Fibroblast of lung (primary cell): ENCODE results near the gene SAMD11. TPM values are rescaled to one million over a fixed set of nuclear protein-coding genes. Genes with fewer than 3 reads are reported as not detected.
"Not testable (repeated sequence)": the region's sequence is repeated elsewhere in the genome, so short reads cannot be mapped to it uniquely, and the experiment has no call there.

Source experiments
- DNase-seq, 2 donors: peaks; one replicate each; pipeline versions ENCODE4 v3.0.0 to v3.0.0-alpha.2; 2010; ENCODE audit warnings: low read depth in 2 of 2
- H2AFZ ChIP-seq: 2 replicates; pipeline ENCODE4 v1.5.1; 2012; ENCODE audit warnings: low read length, control low read depth, inconsistent platforms
- H3K27ac ChIP-seq: 2 replicates; pipeline ENCODE4 v1.5.1; 2011; ENCODE audit warnings: low read length, control low read depth; ENCODE audit not compliant: insufficient read depth
- H3K27me3 ChIP-seq: 2 replicates; pipeline ENCODE4 v1.5.1; 2011; ENCODE audit warnings: mild to moderate bottlenecking, low read length; ENCODE audit not compliant: control insufficient read depth, insufficient read depth
- H3K36me3 ChIP-seq: 2 replicates; pipeline ENCODE4 v1.5.1; 2011; ENCODE audit warnings: low read length; ENCODE audit not compliant: control insufficient read depth, insufficient read depth
- H3K4me1 ChIP-seq: 2 replicates; pipeline ENCODE4 v1.5.1; 2011; ENCODE audit warnings: low read length; ENCODE audit not compliant: control insufficient read depth, insufficient read depth; ENCODE audit errors: extremely low read depth
- H3K4me2 ChIP-seq: 2 replicates; pipeline ENCODE4 v1.5.1; 2011; ENCODE audit warnings: low read length, control low read depth; ENCODE audit not compliant: insufficient read depth; ENCODE audit errors: extremely low read depth
- H3K4me3 ChIP-seq, 4 experiments: fragments of 200-600 bp in 1 of 4; sonication (generic) in 1 of 4; replicated peaks in 1 of 4; 2 replicates each; pipeline ENCODE4 v1.5.1; 2011 to 2016; ENCODE audit warnings: low read length in 4 of 4, low read depth in 3 of 4, mild to moderate bottlenecking in 3 of 4, control low read depth in 2 of 4, inconsistent platforms in 1 of 4, mixed read lengths in 1 of 4; ENCODE audit not compliant: insufficient read depth in 1 of 4; ENCODE audit errors: control extremely low read depth in 1 of 4
- H3K79me2 ChIP-seq: 2 replicates; pipeline ENCODE4 v1.5.1; 2012; ENCODE audit warnings: mild to moderate bottlenecking, low read length, inconsistent platforms; ENCODE audit not compliant: control insufficient read depth, insufficient read depth
- H3K9ac ChIP-seq: 2 replicates; pipeline ENCODE4 v1.5.1; 2011; ENCODE audit warnings: mild to moderate bottlenecking, low read length, control low read depth; ENCODE audit not compliant: insufficient read depth
- H3K9me3 ChIP-seq: 2 replicates; pipeline ENCODE4 v1.5.1; 2012; ENCODE audit warnings: low read depth, low read length; ENCODE audit not compliant: control insufficient read depth, insufficient read depth
- H4K20me1 ChIP-seq: 2 replicates; pipeline ENCODE4 v1.5.1; 2011; ENCODE audit warnings: low read length; ENCODE audit not compliant: control insufficient read depth, insufficient read depth; ENCODE audit errors: extremely low read depth
- EZH2 ChIP-seq: IDR thresholded peaks from 2 replicates; pipeline ENCODE4 v1.5.1; 2012; ENCODE audit warnings: low read length, control low read depth, mild to moderate bottlenecking; ENCODE audit errors: missing control alignments
- polyA plus RNA-seq, 2 donors: library from polyadenylated mRNA; depleted of rRNA in 1 of 2; stranded (reverse) in 1 of 2; unstranded in 1 of 2; fragments of >200 nt; gene quantifications; 2 replicates each; pipeline ENCODE4 v1.2.1, GENCODE V29; 2011 to 2012; ENCODE audit warnings: missing spikeins in 1 of 2
- total RNA-seq: library from RNA; depleted of rRNA; stranded (reverse); fragments of >200 nt; gene quantifications from 2 replicates; pipeline ENCODE4 v1.2.1, GENCODE V29; 2014
- TF ChIP-seq, protein P1 (sequence below), 2 donors: IDR thresholded peaks in 1 of 2; conservative IDR thresholded peaks in 1 of 2; 1 replicate in 1 of 2; 2 replicates in 1 of 2; pipeline ENCODE4 v1.5.1; 2011 to 2012; ENCODE audit warnings: low read length in 2 of 2, control low read depth in 1 of 2, inconsistent platforms in 1 of 2, low read depth in 1 of 2, mild to moderate bottlenecking in 1 of 2

The SAMD11 gene
- total and polyA plus RNA-seq, 2 donors (not counting 1 experiment from before 2014, with no cell fraction given): 0.40 to 3.8 TPM

GRCh38 chr1:945688-946556 is 22.2 kb downstream of the SAMD11 start:
- Histone ChIP-seq H3K4me3 (no peak overlapping the region), H3K4me2 (no peak overlapping the region), H4K20me1 (no peaks in the 10 kb centered on the region), H3K27ac (no peak overlapping the region), H3K9ac (no peak overlapping the region), H3K4me1 (peaks cover 21% of the 10 kb centered on the region), H3K36me3 (peaks cover 32% of the 10 kb centered on the region), H3K27me3 (no peaks in the 10 kb centered on the region), H3K9me3 (no peaks in the 10 kb centered on the region), H2AFZ (no peak overlapping the region), H3K79me2 (no peaks in the 10 kb centered on the region)
- TF ChIP-seq, protein P1, sequence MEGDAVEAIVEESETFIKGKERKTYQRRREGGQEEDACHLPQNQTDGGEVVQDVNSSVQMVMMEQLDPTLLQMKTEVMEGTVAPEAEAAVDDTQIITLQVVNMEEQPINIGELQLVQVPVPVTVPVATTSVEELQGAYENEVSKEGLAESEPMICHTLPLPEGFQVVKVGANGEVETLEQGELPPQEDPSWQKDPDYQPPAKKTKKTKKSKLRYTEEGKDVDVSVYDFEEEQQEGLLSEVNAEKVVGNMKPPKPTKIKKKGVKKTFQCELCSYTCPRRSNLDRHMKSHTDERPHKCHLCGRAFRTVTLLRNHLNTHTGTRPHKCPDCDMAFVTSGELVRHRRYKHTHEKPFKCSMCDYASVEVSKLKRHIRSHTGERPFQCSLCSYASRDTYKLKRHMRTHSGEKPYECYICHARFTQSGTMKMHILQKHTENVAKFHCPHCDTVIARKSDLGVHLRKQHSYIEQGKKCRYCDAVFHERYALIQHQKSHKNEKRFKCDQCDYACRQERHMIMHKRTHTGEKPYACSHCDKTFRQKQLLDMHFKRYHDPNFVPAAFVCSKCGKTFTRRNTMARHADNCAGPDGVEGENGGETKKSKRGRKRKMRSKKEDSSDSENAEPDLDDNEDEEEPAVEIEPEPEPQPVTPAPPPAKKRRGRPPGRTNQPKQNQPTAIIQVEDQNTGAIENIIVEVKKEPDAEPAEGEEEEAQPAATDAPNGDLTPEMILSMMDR (conservative IDR thresholded peaks at IDR 0.05 in 1 of 2, IDR thresholded peaks at IDR 0.05 in 1 of 2; ENCODE audit: low read depth in 1 of 2, low read length in 2 of 2): no peak
- no peak for TF ChIP-seq EZH2
- no peak for DNase-seq

- not testable (repeated sequence) for H3K4me2 ChIP-seq, H3K79me2 ChIP-seq, H4K20me1 ChIP-seq, H3K4me3 ChIP-seq, H3K9ac ChIP-seq, H3K27ac ChIP-seq, H3K27me3 ChIP-seq, DNase-seq, H2AFZ ChIP-seq, H3K9me3 ChIP-seq
- H3K36me3 ChIP-seq: peaks cover 33% of the 10 kb centered on the region
- peaks cover 16% of the 10 kb centered on the region for H3K4me1 ChIP-seq
These were observed 23.1 kb downstream of the SAMD11 start for GRCh38 chr1:946811-947210.

GRCh38 chr1:947958-948357 is 24.2 kb downstream of the SAMD11 start:
- Histone ChIP-seq H3K4me3 (no peak overlapping the region), H3K4me2 (no peak overlapping the region), H3K27ac (no peak overlapping the region), H3K4me1 (peaks cover 12% of the 10 kb centered on the region), H3K79me2 (no peaks in the 10 kb centered on the region), H3K36me3 (peaks cover 42% of the 10 kb centered on the region), H2AFZ (no peak overlapping the region), H3K9me3 (no peaks in the 10 kb centered on the region), H4K20me1 (no peaks in the 10 kb centered on the region), H3K27me3 (no peaks in the 10 kb centered on the region), H3K9ac (no peak overlapping the region)
- no peak for DNase-seq
- TF ChIP-seq, protein P1 (conservative IDR thresholded peaks at IDR 0.05 in 1 of 2, IDR thresholded peaks at IDR 0.05 in 1 of 2; ENCODE audit: low read depth in 1 of 2, low read length in 2 of 2): no peak
- no peak for TF ChIP-seq EZH2
